ENCODE data around the gene AGTRAP.

- no peak for TF ChIP-seq CTCF (tag by site-specific recombination; IDR thresholded peaks at IDR 0.05)
- no peak for TF ChIP-seq ZNF518A (tag by site-specific recombination; conservative IDR thresholded peaks at IDR 0.05; ENCODE audit: low read depth)
- no peak for TF ChIP-seq BCL11B (tag by site-specific recombination; IDR thresholded peaks at IDR 0.05; ENCODE audit: low read depth)
- TF ChIP-seq ZNF830 (tag by site-specific recombination; IDR thresholded peaks at IDR 0.05; ENCODE audit: low read depth) = no peak
- TF ChIP-seq GLI4 (tag by site-specific recombination; IDR thresholded peaks at IDR 0.05) = no peak
- TF ChIP-seq SP2 (tag by site-specific recombination; IDR thresholded peaks at IDR 0.05) = no peak
- no peak for TF ChIP-seq ZNF18 (tag by site-specific recombination; IDR thresholded peaks at IDR 0.05)
- TF ChIP-seq ZNF24 (tag by site-specific recombination; IDR thresholded peaks at IDR 0.05) = no peak
- TF ChIP-seq ZBTB21 (tag by site-specific recombination; IDR thresholded peaks at IDR 0.05) = no peak
- no peak for TF ChIP-seq ZNF837 (tag by site-specific recombination; IDR thresholded peaks at IDR 0.05)
- no peak for TF ChIP-seq ZNF776 (tag by site-specific recombination; IDR thresholded peaks at IDR 0.05; ENCODE audit: borderline replicate concordance)
Measured at GRCh38 chr1:11690397-11691301, 45.3 kb upstream of the AGTRAP start.
